ENCODE data around the gene PROK1.

Gene PROK1

GRCh38 chr1:110465038-110465813 is 14.3 kb downstream of the PROK1 start:
- no peak for DNase-seq (ENCODE audit: low read depth, low spot score)

GRCh38 chr1:110465814-110466380 is 14.9 kb downstream of the PROK1 start:
- no peak for DNase-seq (ENCODE audit: low read depth, low spot score)

GRCh38 chr1:110466646-110467280 is 15.8 kb downstream of the PROK1 start:
- DNase-seq (ENCODE audit: low read depth, low spot score), result no peak

- no peak for DNase-seq (ENCODE audit: low read depth, low spot score)
Measured at GRCh38 chr1:110471131-110471530, 20.2 kb downstream of the PROK1 start.

- no peak for DNase-seq (ENCODE audit: low read depth, low spot score)
Measured at GRCh38 chr1:110472546-110472945, 21.6 kb downstream of the PROK1 start.

GRCh38 chr1:110474444-110474843 is 23.5 kb downstream of the PROK1 start:
- no peak for DNase-seq (ENCODE audit: low read depth, low spot score)

- no peak for DNase-seq (ENCODE audit: low read depth, low spot score)
Measured at GRCh38 chr1:110475362-110476027, 24.5 kb downstream of the PROK1 start.

GRCh38 chr1:110476028-110476765 is 25.2 kb downstream of the PROK1 start:
- no peak for DNase-seq (ENCODE audit: low read depth, low spot score)

GRCh38 chr1:110477041-110477440 is 26.1 kb downstream of the PROK1 start:
- no peak for DNase-seq (ENCODE audit: low read depth, low spot score)

GRCh38 chr1:110477445-110477957 is 26.6 kb downstream of the PROK1 start:
- DNase-seq (ENCODE audit: low read depth, low spot score), result no peak

- DNase-seq (ENCODE audit: low read depth, low spot score), result no peak
Measured at GRCh38 chr1:110477967-110478640, 27.2 kb downstream of the PROK1 start.

- no peak for DNase-seq (ENCODE audit: low read depth, low spot score)
Measured at GRCh38 chr1:110478886-110479285, 27.9 kb downstream of the PROK1 start.

- DNase-seq (ENCODE audit: low read depth, low spot score), result no peak
Measured at GRCh38 chr1:110480356-110481096, 29.6 kb downstream of the PROK1 start.

GRCh38 chr1:110481968-110482623 is 31.1 kb downstream of the PROK1 start:
- no peak for DNase-seq (ENCODE audit: low read depth, low spot score)

GRCh38 chr1:110482662-110483307 is 31.8 kb downstream of the PROK1 start:
- DNase-seq (ENCODE audit: low read depth, low spot score), result no peak

GRCh38 chr1:110483308-110483685 is 32.3 kb downstream of the PROK1 start:
- no peak for DNase-seq (ENCODE audit: low read depth, low spot score)

GRCh38 chr1:110484801-110485200 is 33.9 kb downstream of the PROK1 start:
- DNase-seq (ENCODE audit: low read depth, low spot score), result no peak

GRCh38 chr1:110485725-110486124 is 34.8 kb downstream of the PROK1 start:
- DNase-seq (ENCODE audit: low read depth, low spot score), result no peak

GRCh38 chr1:110487726-110488125 is 36.8 kb downstream of the PROK1 start:
- DNase-seq (ENCODE audit: low read depth, low spot score), result no peak
